Measurements from ENCODE around the gene B4GALT4.

- TF ChIP-seq, protein P1, sequence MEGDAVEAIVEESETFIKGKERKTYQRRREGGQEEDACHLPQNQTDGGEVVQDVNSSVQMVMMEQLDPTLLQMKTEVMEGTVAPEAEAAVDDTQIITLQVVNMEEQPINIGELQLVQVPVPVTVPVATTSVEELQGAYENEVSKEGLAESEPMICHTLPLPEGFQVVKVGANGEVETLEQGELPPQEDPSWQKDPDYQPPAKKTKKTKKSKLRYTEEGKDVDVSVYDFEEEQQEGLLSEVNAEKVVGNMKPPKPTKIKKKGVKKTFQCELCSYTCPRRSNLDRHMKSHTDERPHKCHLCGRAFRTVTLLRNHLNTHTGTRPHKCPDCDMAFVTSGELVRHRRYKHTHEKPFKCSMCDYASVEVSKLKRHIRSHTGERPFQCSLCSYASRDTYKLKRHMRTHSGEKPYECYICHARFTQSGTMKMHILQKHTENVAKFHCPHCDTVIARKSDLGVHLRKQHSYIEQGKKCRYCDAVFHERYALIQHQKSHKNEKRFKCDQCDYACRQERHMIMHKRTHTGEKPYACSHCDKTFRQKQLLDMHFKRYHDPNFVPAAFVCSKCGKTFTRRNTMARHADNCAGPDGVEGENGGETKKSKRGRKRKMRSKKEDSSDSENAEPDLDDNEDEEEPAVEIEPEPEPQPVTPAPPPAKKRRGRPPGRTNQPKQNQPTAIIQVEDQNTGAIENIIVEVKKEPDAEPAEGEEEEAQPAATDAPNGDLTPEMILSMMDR (IDR thresholded peaks at IDR 0.05): no peak
- TF ChIP-seq EP300 (IDR thresholded peaks at IDR 0.05): no peak
Measured at GRCh38 chr3:119194237-119195150, 46.2 kb downstream of the B4GALT4 start.
